MM.1S (cell line): ENCODE results near the gene RAI1.

ENCODE experiments used
- EZH2 ChIP-seq: fragments of 300-600 bp; sonication (generic); optimal IDR thresholded peaks from 2 replicates; pipeline ENCODE3; 2017; ENCODE audit warnings: low read depth, mild to moderate bottlenecking, antibody characterized with exemption, low read length, mixed read lengths
- TF ChIP-seq, protein P1 (sequence below): fragments of 300-600 bp; sonication (generic); IDR thresholded peaks from 2 replicates; pipeline ENCODE4 v1.5.1; 2016; ENCODE audit warnings: antibody characterized with exemption, low read length, mixed read lengths

DNA sequence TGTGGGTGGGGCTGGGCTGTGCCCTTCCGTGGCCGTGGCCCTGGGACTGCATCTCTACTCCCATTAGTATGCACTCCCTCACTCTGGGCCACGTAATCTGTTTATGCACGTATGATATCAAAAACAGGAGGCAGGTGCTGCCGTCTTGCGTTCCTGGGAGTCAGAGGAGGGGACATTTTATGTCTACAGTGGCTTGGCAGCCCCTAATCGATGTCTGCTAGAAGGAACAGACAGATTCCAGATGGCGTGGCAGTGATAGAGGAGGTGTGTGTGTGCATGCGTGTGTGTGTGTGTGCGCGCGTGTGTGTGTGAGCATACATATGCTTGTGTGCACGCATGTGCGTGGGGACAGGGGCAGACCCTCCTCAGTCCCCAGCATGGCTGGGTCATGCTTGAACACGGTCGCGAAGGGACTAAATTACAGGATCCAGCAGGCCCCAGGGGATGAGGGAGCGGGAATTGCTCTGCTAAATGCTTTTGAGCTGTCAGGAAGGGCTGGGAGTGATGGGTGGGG is 110.8 kb downstream of the RAI1 start:
- TF ChIP-seq, protein P1, sequence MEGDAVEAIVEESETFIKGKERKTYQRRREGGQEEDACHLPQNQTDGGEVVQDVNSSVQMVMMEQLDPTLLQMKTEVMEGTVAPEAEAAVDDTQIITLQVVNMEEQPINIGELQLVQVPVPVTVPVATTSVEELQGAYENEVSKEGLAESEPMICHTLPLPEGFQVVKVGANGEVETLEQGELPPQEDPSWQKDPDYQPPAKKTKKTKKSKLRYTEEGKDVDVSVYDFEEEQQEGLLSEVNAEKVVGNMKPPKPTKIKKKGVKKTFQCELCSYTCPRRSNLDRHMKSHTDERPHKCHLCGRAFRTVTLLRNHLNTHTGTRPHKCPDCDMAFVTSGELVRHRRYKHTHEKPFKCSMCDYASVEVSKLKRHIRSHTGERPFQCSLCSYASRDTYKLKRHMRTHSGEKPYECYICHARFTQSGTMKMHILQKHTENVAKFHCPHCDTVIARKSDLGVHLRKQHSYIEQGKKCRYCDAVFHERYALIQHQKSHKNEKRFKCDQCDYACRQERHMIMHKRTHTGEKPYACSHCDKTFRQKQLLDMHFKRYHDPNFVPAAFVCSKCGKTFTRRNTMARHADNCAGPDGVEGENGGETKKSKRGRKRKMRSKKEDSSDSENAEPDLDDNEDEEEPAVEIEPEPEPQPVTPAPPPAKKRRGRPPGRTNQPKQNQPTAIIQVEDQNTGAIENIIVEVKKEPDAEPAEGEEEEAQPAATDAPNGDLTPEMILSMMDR, result no peak
- no peak for TF ChIP-seq EZH2
